ENCODE data around the gene NIP7.

NIP7 gene

GRCh38 chr16:69319381-69319780, 20.2 kb upstream of the NIP7 start:
- DNase-seq: no peak

DNA sequence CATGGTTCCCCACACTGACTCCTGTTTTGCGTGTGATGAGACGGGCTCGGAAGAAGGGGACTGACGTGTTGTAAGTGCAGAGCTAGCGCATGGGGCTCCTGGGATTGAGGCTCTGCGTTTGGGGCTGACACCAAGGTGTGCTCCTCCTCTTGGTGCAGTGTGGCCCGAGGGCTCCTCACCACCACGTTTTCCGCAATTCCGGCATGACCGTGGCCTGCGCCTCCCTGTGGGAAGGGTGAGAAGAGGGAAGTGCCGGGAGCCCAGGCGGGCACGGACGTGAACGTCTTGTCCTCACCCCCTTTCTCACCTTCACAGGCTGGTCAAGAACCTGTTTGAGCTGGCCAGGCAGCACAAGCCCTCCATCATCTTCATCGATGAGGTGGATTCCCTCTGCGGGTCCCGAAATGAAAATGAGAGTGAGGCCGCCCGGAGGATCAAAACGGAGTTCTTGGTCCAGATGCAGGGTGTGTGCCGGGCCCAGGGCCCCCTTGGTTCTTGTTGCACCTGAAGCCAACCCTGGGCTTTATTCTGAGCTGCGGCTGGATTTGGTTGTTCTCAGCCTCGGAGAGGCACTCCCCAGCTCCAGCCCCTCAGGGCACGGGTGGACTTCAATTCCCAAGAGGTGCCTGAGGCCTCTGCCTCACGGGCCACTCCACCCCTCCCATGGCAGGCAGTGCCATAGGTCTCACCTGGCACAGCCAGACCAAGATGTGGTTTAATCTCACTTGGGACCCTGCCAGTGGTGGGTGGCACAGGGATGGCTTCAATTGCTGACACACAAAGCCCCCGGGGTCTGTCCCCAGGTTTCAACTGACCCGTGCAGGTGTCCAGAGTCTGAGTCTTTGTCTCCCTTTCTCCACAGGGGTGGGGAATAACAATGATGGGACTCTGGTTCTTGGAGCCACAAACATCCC, 19.5 kb upstream of the NIP7 start:
- no peak for DNase-seq

- no peak for DNase-seq
Measured at GRCh38 chr16:69320740-69321073, 18.9 kb upstream of the NIP7 start.

DNA sequence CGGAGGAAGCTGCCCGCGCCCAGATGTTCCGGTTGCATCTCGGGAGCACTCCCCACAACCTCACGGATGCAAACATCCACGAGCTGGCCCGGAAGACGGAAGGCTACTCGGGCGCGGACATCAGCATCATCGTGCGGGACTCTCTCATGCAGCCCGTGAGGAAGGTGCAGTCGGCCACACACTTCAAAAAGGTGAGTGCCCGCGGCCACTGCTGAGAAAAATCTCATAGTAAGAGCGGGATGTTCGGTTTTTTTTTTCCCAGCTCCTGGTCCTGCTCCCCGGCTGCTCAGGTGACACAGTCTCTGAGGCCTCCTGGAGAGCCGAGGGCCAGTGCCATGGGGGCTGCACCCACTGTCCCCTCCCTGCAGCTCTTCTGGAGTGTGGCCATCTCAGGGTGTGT, 18.5 kb upstream of the NIP7 start:
- DNase-seq: no peak

- no peak for DNase-seq
Measured at GRCh38 chr16:69322343-69322742, 17.2 kb upstream of the NIP7 start.

GRCh38 chr16:69323415-69323814, 16.2 kb upstream of the NIP7 start:
- DNase-seq: no peak

- no peak for DNase-seq
Measured at GRCh38 chr16:69324013-69324531, 15.5 kb upstream of the NIP7 start.

DNA sequence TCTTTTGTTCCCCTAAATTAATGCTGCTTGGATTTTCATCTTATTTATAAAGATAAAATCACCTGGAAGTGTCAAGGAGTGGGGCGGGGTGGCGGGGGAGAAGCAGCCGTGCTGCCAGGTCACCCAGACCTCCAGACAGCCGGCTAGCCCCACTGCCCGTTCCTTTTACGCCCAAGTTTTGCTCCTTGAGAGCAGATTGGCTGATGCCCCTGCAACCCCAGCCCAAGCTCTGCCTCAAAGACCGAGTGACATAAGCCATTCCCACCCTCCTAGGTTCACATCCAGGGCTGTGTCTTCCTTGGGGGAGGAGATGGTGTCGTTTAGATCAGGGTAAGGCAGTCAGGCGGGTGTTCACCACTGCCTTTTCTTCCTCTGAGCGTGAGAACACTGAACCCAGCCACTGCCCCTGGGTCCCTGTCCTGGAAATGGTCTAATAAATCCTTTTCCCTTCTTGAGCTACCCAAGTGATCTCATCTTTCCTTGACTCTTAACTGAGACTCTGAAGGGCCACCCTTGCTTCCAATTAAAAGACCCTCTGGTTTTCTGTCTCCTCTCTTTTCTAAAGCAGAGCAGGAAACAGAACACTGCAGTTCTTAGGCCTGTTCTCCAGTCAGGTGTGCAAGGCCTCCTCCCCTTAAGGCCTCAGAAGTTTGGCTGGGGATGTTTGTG, 14.9 kb upstream of the NIP7 start:
- no peak for DNase-seq

DNA sequence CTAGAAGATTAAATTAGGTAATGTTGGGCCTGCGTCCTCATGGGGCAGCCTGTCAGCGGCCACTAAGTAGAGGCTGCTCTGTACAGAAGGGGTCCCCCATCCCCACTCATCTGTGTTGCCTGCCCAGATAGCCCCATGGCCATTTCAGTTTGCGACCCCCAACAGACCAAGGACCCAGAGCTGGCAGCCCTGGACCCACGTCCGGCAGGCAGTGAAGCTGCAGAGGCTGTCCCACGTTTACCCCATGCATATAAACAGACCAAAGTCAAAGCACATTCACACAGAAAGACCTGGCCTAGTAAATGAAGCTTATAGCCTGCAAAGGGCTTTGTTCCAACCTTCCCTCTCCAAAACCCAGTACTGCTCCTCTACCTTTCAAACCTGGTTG, 13.8 kb upstream of the NIP7 start:
- DNase-seq: no peak

- DNase-seq: peak; percentile 28
Measured at GRCh38 chr16:69326172-69326873, 13.2 kb upstream of the NIP7 start.

DNA sequence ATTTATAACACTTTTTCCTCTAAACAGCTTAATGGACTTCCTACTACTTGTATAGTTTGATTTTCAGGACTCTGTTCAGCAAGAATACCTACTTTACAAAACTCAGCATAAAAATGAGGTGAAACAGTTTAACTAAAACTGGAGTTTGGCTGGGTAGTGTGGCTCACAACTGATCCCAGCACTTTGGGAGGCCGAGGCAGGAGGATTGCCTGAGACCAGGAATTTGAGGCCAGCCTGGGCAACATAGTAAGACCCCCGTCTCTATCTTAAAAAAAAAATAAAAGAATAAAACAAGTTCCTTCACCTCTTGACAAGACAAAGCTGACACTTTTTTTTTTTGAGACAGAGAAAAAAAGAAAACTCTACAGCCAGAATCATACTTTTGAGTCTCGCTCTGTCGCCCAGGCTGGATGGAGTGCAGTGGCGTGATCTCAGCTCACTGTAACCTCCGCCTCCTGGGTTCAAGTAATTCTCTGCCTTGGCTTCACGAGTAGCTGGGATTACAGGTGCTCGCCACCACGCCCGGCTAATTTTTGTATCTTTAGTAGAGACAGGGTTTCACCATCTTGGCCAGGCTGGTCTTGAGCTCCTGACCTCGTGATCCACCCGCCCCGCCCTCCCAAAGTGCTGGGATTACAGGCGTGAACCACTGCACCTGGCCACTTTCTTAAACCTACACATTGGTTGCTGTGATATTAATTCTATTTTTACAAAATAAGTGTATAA, 11.8 kb upstream of the NIP7 start:
- DNase-seq: no peak

GRCh38 chr16:69328854-69329316, 10.7 kb upstream of the NIP7 start:
- DNase-seq: no peak

DNA sequence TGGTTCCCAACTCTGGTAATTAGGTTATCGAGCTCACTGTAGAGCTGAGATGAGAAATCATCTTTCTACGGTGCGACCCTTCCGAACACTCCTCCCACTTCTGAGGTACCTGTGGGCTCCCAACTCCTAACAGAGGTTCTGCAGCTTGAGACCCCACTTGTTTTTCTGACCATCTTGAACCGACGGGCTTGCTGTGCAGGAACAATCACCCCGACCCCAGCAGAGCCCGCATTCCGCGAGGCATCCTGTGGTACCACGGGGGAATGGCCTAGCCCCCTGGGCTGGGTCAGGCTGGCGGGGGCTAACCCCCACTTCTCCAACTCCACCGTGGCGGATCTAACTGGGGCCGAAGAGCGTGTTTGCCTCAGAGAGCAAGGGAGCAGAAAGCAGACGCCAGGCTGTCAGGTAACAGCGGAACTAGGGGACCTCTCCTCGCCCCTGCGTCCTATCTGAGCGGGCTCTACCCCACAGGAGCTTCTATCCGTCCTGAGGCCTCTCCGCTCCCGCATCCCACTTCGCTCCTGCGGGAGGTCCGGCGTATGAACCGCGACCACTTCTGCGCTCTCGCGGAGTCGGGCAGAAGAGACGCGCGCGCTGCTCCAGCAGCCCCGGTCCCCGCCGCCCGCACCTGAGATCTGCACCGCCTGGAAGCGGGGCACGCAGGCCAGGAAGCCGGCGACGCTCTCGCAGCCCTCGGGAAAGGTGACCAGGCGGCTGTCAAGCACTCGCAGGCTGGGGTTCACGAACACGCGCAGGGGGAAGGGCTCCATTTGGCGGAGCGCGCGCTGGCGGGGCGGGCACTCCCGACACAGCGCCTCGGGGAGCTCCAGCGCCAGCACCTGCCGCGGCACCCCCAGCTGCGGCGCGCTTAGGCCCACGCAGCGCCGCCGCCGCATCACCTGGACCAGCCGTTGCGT, 9.9 kb upstream of the NIP7 start:
- DNase-seq: no peak

DNA sequence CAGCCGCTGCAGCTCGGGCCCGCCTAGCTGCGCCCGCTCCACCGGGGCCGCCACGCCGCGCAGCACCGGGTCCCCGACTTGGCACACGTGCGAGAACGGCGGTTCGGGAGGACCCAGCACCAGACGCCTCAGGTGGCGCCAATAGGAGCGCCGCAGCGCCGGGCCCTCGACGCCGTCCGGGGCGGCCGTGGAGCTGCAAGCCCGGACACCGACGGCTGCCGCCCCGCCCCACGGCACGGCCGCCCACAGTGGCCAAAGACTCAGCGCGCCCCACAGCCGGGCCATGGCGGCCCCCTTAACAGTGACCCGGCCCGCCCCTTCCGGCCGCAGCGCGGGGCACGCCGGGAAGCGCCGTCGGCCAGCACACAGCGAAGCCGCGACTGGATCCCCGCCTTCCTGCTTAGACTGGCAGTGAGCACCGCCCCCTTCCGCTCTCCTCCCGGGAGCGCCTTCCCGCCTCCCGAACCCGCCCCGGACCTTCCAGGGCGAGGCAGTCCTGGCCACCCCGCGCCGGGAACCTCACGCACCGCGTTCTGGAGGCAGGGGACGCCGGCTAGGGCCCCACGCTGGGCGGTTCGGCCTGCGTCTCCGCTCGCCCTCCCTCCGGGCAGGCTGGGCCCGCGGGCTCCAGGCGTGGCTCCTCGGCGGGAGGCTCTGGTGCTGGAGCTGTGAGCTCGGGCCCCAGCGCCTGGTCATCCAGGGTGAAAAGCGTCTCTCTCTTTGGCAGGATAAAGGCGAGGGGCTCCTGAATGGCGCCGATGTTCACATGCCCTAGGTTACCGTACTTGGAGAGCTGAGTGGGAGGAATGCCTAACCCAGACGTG, 9.1 kb upstream of the NIP7 start, which contains the start of gene PDF:
PDF (minus strand) TSS at position 303 of the 824 bp plus-strand sequence; CDS start at position 285, 18 bp downstream.
- DNase-seq: peak; percentile 88

GRCh38 chr16:69334696-69335095, 4.9 kb upstream of the NIP7 start:
- DNase-seq: no peak

DNA sequence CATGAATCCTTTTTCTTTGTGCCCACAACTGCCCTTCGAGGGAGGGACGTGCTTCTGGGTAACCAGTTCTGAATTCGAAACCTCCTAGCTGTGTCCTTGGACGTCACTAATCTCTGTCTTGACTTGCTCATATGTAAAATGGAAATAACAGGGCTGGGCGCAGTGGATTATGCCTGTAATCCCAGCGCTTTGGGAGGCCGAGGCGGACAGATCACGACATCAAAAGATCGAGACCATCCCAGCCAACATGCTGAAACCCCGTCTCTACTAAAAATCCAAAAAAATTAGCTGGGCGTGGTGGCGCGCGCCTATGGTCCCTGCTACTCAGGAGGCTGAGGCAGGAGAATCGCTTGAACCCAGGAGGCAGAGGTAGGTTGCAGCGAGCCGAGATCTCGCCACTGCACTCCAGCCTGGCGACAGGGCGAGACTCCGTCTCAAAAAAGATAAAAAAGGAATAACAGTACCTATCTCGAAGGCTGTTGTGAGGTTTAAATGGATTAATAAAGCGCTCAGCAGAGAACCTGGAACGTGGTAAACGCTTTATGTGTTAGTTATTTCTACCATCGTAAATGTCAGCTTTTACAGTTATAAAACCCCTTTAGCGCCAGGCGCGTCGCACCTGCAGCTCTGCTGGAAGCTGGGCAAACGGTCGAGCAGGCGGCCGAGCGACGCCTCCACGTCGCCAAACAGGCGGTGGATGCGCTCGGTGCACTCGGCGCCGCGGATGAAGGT, 849 bp upstream of the NIP7 start:
- no peak for DNase-seq

- no peak for DNase-seq
Measured at GRCh38 chr16:69340095-69340644, 598 bp downstream of the NIP7 start.

GRCh38 chr16:69344171-69344570, 4.6 kb downstream of the NIP7 start:
- no peak for DNase-seq

GRCh38 chr16:69345923-69346322, 6.4 kb downstream of the NIP7 start:
- DNase-seq: no peak

DNA sequence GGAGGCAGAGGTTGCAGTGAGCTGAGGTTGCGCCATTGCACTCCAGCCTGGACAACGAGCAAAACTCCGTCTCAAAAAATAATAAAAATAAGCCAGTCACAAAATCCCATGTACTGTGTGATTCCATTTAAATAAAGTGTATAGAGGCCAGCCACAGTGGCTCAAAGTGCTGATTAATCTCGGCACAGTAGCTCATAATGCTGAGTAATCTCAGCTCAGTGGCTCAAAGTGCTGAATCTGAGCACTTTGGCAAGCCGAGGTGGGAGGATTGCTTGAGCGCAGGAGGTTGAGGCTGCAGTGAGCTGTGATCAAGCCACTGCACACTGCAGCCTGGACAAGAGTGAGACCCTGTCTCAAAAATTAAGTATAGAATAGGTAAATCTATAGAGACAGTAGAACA, 7.1 kb downstream of the NIP7 start:
- no peak for DNase-seq
